Measurements from ENCODE around the gene FXYD1.
"Not testable (repeated sequence)": the region's sequence is repeated elsewhere in the genome, so short reads cannot be mapped to it uniquely, and the experiment has no call there.

DNA sequence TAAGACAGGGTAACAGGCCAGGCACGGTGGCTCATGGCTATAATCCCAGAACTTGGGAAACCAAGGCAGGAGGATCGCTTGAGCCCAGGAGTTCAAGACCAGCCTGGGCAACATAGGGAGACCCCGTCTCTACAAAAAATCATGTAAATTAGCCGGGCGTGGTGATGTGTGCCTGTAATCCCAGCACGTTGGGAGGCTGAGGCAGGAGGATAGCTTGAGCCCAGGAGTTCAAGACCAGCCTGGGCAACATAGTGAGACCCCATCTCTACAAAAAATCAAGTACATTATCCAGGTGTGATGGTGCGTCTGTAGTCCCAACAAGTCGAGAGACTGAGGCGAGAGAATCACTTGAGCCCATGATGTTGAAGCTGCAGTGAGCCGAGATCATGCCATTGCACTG lies 35.0 kb upstream of the FXYD1 start:
- TF ChIP-seq, protein P1, sequence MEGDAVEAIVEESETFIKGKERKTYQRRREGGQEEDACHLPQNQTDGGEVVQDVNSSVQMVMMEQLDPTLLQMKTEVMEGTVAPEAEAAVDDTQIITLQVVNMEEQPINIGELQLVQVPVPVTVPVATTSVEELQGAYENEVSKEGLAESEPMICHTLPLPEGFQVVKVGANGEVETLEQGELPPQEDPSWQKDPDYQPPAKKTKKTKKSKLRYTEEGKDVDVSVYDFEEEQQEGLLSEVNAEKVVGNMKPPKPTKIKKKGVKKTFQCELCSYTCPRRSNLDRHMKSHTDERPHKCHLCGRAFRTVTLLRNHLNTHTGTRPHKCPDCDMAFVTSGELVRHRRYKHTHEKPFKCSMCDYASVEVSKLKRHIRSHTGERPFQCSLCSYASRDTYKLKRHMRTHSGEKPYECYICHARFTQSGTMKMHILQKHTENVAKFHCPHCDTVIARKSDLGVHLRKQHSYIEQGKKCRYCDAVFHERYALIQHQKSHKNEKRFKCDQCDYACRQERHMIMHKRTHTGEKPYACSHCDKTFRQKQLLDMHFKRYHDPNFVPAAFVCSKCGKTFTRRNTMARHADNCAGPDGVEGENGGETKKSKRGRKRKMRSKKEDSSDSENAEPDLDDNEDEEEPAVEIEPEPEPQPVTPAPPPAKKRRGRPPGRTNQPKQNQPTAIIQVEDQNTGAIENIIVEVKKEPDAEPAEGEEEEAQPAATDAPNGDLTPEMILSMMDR (conservative IDR thresholded peaks at IDR 0.05; ENCODE audit: low read length) = not testable (repeated sequence)
- not testable (repeated sequence) for TF ChIP-seq EZH2phosphoT487 (IDR thresholded peaks at IDR 0.05; ENCODE audit: borderline replicate concordance)
